ENCODE data around the gene EXOC4. TPM values are rescaled to one million over a fixed set of nuclear protein-coding genes. Genes with fewer than 3 reads are reported as not detected.

Gene EXOC4
- total RNA-seq, 2 donors from 2014 or later = 62.0 to 146 TPM

DNA sequence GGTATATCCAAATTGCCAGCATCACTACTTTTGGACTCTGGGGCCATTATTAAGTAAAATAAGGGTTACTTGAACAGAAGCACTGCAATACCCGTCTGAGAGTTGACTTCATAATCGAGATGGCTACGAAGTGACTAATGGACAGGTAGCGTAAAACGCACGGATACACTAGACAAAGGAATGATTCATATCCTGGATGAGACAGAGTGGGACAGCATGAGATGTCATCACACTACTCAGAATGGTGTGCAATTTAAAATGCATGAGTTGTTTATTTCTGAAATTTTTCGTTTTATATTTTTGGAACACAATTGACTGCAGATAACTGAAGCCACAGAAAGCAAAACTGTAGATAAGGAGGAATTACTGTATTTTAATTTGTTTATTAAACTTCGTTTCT, 452.7 kb downstream of the EXOC4 start:
- 86 to 90% methylated on average over 8 of the region's 8 CpGs for WGBS, 2 donors

GRCh38 chr7:133706016-133706415, 453.1 kb downstream of the EXOC4 start:
- no peak for DNase-seq
- TF ChIP-seq POLR2A (IDR thresholded peaks at IDR 0.05) (no peak), CTCF (IDR thresholded peaks at IDR 0.05) (no peak)
- H3K27ac ChIP-seq = no peak overlapping the region
- 97% methylated on average over 1 of the region's 1 CpG for WGBS, 2 donors
- H3K9me3 ChIP-seq = no peaks in the 10 kb centered on the region
- H3K27me3 ChIP-seq = no peaks in the 10 kb centered on the region
- H3K4me1 ChIP-seq = no peaks in the 10 kb centered on the region
- no peaks in the 10 kb centered on the region for H3K36me3 ChIP-seq (replicated peaks in 1 of 2; ENCODE audit: insufficient read depth in 1 of 2, low read depth in 2 of 2)
- no peak for ATAC-seq
- intact Hi-C loops (cut with DNase I) = no loop called here
- H3K4me3 ChIP-seq = no peak overlapping the region

More for the DNA sequence above, 452.7 kb downstream of the EXOC4 start:
- TF ChIP-seq CTCF (IDR thresholded peaks at IDR 0.05) (no peak), POLR2A (IDR thresholded peaks at IDR 0.05) (no peak)
- ATAC-seq (no peak), DNase-seq (no peak)
- Histone ChIP-seq H3K9me3 (no peaks in the 10 kb centered on the region), H3K4me3 (no peak overlapping the region), H3K36me3 (replicated peaks in 1 of 2; ENCODE audit: insufficient read depth in 1 of 2, low read depth in 2 of 2) (no peaks in the 10 kb centered on the region), H3K4me1 (no peaks in the 10 kb centered on the region), H3K27me3 (no peaks in the 10 kb centered on the region), H3K27ac (no peak overlapping the region)
- intact Hi-C loops (cut with DNase I) = no loop called here

GRCh38 chr7:133709036-133709880, 456.4 kb downstream of the EXOC4 start:
- WGBS, 2 donors = 83 to 92% methylated on average over 4 of the region's 4 CpGs
- intact Hi-C loops (cut with DNase I) = no loop called here
- Histone ChIP-seq H3K27me3 (no peaks in the 10 kb centered on the region), H3K36me3 (replicated peaks in 1 of 2; ENCODE audit: insufficient read depth in 1 of 2, low read depth in 2 of 2) (no peaks in the 10 kb centered on the region), H3K4me3 (no peak overlapping the region), H3K9me3 (no peaks in the 10 kb centered on the region), H3K27ac (no peak overlapping the region), H3K4me1 (no peaks in the 10 kb centered on the region)
- ATAC-seq = no peak
- no peak for TF ChIP-seq CTCF (IDR thresholded peaks at IDR 0.05)
- DNase-seq = no peak

- Histone ChIP-seq H3K36me3 (replicated peaks in 1 of 2; ENCODE audit: insufficient read depth in 1 of 2, low read depth in 2 of 2) (no peaks in the 10 kb centered on the region), H3K27ac (no peak overlapping the region), H3K4me3 (no peak overlapping the region), H3K27me3 (no peaks in the 10 kb centered on the region), H3K4me1 (no peaks in the 10 kb centered on the region), H3K9me3 (no peaks in the 10 kb centered on the region)
- ATAC-seq = no peak
- 94 to 97% methylated on average over 2 of the region's 2 CpGs for WGBS, 2 donors
- intact Hi-C loops (cut with DNase I) = no loop called here
- no peak for DNase-seq
- TF ChIP-seq CTCF (IDR thresholded peaks at IDR 0.05) (no peak), POLR2A (IDR thresholded peaks at IDR 0.05) (no peak)
These were observed 459.7 kb downstream of the EXOC4 start for GRCh38 chr7:133712544-133712943.

DNA sequence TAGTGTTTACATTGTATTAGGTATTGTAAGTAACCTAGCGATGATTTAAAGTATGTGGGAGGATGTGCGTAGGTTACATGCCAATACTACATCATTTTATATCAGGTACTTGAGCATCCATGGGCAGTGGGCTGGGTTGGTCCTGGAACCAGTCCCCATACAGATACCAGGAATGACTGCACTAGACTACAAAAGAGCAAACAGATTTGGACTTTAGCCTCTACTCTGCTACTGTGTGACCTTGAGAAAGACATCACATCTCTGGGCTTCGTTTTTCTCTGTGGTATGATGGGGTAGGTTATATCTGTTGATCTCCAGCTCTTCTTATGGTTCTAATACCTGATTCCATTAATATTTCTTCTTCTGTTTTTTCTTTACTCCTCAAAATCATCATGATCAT, 461.8 kb downstream of the EXOC4 start:
- no peak for TF ChIP-seq CTCF (IDR thresholded peaks at IDR 0.05)
- no peak for TF ChIP-seq POLR2A (IDR thresholded peaks at IDR 0.05)
- H3K27ac ChIP-seq = no peak overlapping the region
- H3K9me3 ChIP-seq = no peaks in the 10 kb centered on the region
- no peak overlapping the region for H3K4me3 ChIP-seq
- DNase-seq (no peak), ATAC-seq (no peak)
- intact Hi-C loops (cut with DNase I) = no loop called here
- no peaks in the 10 kb centered on the region for H3K27me3 ChIP-seq
- 71 to 86% methylated on average over 3 of the region's 3 CpGs for WGBS, 2 donors
- H3K36me3 ChIP-seq (replicated peaks in 1 of 2; ENCODE audit: insufficient read depth in 1 of 2, low read depth in 2 of 2) = no peaks in the 10 kb centered on the region
- no peaks in the 10 kb centered on the region for H3K4me1 ChIP-seq
